Measurements from ENCODE around the gene NEDD9.

The NEDD9 gene

GRCh38 chr6:11260249-11261038, 28.0 kb upstream of the NEDD9 start:
- DNase-seq (ENCODE audit: low spot score), result no peak

DNA sequence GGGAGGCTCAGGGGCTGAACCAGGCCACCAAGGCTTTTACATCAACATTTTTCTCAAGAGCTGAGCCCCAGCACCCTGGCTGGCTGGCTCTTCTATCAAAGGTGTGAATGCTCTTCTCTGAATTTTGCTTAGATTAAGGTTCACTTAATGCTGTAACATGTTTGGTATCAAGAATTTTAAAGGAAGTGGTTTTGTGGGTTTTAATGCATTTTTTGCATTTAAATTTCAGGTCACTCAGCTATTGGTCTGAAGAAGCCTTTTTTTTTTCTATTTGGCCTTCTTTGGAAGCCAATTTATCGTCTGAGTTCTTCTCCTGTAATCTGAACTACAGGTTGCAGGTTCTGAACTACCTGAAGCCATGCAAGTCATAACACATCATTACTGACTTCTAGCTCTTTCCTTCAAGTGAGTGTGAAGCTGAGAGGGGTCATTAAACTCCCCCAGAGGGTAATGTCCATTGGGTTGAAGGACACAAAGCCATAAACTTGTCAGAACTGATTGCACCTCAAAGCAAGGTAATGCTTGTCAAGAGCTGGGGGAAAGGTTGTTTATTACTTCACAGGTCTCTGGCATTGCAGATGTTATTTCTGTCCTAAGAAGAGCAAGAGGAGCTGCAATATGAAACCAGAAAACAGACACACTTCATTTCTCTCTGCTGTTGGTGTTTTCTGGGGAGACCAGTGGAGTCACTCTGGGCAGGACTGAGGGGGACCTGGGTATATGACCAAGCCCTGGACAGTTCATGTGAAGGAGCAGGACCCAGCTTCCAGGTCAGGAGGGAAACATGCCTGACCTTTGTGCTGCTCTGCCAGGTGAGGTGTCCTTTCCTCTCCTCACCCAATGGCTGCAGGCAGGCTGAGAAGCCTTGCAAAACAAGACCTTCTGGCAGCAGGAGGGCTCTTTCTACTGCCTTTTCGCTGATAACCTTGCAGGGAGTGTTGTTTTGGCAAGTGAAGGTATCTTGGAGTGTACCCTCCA, 26.1 kb upstream of the NEDD9 start:
- DNase-seq (ENCODE audit: low spot score), result no peak

DNA sequence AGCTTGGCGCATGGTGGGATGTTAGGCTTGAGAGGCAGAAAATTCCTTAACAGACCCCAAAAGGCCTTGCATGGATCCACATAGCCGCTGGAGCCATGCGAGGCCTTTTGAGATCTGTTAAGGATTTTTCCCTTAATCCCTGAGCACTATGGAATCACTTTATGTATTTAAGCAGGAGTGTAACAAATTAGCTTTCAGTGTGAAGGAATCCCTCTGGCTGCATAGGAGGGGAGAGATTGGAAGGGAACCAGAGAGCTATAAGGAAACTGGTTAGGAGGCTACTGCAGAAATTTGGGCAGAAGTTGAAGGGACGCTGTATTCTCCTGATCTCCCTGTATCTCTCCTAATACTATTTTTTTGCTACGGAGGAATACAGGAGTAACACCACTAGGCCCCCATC, 23.1 kb upstream of the NEDD9 start:
- DNase-seq (ENCODE audit: low spot score), result no peak

DNA sequence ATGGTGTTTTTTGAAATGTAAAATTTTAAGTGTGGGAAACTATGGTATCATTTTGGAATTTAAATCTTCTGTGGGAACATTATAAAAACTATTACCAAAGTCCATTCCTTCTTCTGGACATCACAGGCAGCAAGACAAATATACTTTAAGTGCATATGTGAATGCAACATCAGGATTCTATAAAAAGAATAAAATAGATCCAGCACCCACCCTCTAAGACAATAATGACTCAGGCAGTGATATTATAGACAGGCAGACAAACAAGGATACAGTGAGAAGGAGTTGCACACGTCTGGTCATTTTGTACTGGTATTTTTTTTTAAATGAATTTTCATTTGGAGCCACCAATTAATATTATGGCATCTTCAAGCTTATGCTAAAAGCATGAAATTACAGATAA, 21.1 kb upstream of the NEDD9 start:
- no peak for DNase-seq (ENCODE audit: low spot score)

- peak; percentile 89 for DNase-seq (ENCODE audit: low spot score)
Measured at GRCh38 chr6:11251553-11252360, 19.3 kb upstream of the NEDD9 start.

- DNase-seq (ENCODE audit: low spot score), result no peak
Measured at GRCh38 chr6:11250108-11250507, 17.6 kb upstream of the NEDD9 start.

DNA sequence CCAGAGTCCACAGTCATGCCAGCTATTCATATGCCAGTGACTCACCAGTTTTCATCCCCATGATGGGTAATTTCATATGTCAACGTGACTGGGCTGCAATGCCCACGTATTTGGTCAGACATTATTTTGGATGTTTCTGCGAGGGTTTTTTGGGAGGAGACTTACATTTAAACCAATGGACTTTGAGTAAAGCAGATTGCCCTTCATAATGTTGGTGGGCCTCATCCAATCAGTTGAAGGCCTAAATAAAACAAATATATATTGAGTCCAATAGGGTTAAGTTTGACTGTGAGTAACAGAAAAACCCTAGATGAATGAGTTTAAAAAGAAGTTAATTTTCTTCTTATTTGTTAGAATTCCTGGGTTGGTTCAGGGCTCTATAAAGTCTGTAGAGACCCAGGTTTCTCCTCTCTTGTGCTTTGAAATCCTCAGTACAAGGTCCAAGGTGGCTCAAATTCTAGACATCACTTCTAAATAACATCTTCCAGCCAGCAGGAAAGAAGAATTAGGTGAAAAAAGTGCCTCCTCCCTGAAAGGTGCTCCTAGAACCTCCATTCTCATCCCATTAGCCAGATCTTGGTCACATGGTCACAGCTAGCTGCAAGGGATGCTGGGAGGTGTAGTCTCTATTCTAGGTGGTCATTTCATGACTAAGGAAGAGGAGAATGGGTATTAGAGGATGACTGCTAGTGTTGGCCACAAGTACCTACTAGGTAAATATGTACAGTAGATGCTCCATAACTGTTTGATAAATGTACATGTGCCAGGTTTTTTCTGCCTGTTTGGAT, 16.7 kb upstream of the NEDD9 start:
- no peak for DNase-seq (ENCODE audit: low spot score)

- DNase-seq (ENCODE audit: low spot score), result no peak
Measured at GRCh38 chr6:11246722-11247121, 14.3 kb upstream of the NEDD9 start.

- no peak for DNase-seq (ENCODE audit: low spot score)
Measured at GRCh38 chr6:11245381-11246256, 13.2 kb upstream of the NEDD9 start.

GRCh38 chr6:11244387-11245126, 12.1 kb upstream of the NEDD9 start:
- no peak for DNase-seq (ENCODE audit: low spot score)

GRCh38 chr6:11243861-11244260, 11.4 kb upstream of the NEDD9 start:
- DNase-seq (ENCODE audit: low spot score), result no peak

DNA sequence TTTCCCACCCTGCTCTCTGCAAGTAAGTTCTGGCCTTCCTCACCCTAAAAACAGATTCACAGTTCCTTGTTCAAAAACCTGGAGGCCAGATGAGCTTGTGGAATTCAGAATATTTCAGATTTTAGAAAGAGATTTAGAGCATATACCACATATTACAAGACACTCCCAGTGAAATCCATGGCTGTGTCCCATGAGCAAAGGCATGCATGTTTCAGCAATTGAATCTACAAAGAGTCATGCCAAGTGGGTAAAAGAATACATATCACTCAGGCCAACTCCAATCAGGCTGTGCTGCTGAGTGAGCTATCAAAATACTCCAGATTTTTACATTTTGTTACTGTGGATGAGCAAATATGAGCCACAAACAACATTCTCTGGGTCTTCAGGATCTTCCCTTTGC, 10.2 kb upstream of the NEDD9 start:
- DNase-seq (ENCODE audit: low spot score), result no peak

GRCh38 chr6:11241793-11242201, 9.3 kb upstream of the NEDD9 start:
- DNase-seq (ENCODE audit: low spot score), result peak; percentile 65

GRCh38 chr6:11241154-11241792, 8.8 kb upstream of the NEDD9 start:
- DNase-seq (ENCODE audit: low spot score), result no peak

- no peak for DNase-seq (ENCODE audit: low spot score)
Measured at GRCh38 chr6:11237956-11238355, 5.5 kb upstream of the NEDD9 start.

GRCh38 chr6:11237428-11237827, 5.0 kb upstream of the NEDD9 start:
- no peak for DNase-seq (ENCODE audit: low spot score)

GRCh38 chr6:11236915-11237314, 4.4 kb upstream of the NEDD9 start:
- DNase-seq (ENCODE audit: low spot score), result no peak

DNA sequence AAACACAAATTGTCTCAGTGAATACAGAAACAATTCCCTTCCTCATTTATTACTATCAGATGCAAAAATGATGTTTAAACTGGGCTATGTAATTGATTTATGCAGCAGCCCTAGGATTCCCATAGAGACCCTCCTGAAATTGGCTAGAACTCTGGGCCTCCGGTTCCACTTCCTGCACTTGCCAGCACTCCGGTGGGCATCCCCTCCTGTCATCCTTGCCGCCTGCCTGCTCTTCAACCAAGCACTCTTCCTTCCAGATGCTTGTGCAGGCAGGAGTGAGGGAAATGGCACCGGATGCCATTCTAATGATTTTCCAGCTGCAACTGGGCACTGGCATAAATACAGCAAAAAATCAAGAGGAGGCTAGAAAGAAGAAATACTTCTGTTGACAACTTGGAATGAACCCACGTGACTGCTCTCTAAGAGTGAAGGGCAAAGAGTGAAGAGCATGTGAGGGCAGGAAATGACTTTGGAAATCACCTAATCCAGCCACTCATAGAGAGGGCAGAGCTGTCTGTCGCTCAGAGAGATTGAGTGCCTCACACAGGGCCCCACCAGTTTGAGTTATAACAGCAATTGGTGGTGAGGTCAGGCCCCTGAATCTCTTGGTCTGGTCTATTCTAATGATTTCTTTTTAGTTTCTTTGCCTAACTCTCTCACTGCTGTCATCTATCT, 3.7 kb upstream of the NEDD9 start:
- no peak for DNase-seq (ENCODE audit: low spot score)

DNA sequence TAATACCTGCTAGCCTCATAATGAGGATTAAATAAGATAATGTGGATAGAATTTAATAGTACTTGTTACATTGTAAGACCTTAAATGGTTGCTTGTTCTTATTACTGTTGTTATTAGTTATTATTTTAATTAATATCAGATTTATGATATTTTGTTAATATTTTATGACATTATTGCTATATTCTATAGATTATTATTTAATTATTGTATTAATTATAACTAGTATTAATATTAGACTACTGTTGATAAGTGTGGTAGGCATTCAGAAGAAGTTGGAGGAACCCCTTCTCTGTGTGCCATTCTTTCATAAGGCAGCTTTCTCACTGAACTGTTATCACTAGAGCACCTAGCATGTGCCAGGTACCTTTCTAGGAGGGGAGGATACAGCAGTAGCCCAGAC, 2.6 kb upstream of the NEDD9 start:
- DNase-seq (ENCODE audit: low spot score), result no peak

Data from globus pallidus (tissue), 1 donor.